HCT116 (cell line): Measurements from ENCODE around the gene BOLA3. TPM values are rescaled to one million over a fixed set of nuclear protein-coding genes. Genes with fewer than 3 reads are reported as not detected.

ENCODE experiments used
- ATAC-seq: fragments of 200-7000 bp; cut with Tn5 transposase; 2 replicates; pipeline ENCODE4 v1.9.1; 2020; ENCODE audit warnings: mild to moderate bottlenecking, moderate library complexity
- BruUV-seq: library from RNA; stranded (reverse); fragments of 400-500 nt; replicated peaks from 2 replicates; lab custom pipeline; 2021; lab: Mats Ljungman, UMichigan
- CTCF ChIA-PET: fragments of 300-600 bp; sonication (Branson Sonifier 250); formaldehyde crosslinking; loops from one replicate; lab custom pipeline; 2021; ENCODE audit warnings: antibody characterized with exemption; lab: Charles Lee
- POLR2A ChIA-PET: fragments of 300-600, 350-600 bp; sonication (Branson Sonifier 250); formaldehyde crosslinking; loops from one replicate; lab custom pipeline; 2021; ENCODE audit warnings: antibody characterized with exemption; lab: Charles Lee
- RAD21 ChIA-PET, 2 experiments: fragments of 300-600 bp; sonication (Branson Sonifier 250); formaldehyde crosslinking; loops; one replicate each; lab custom pipeline; 2023; ENCODE audit warnings: low total read pairs in 2 of 2; ENCODE audit not compliant: uncharacterized antibody in 2 of 2, unreplicated experiment in 2 of 2, low non-redundant PET in 1 of 2; lab: Charles Lee
- DNase-seq: peaks from one replicate; pipeline ENCODE4 v3.0.0-alpha.2; 2010; ENCODE audit warnings: low read depth, low spot score
- H2AFZ ChIP-seq: fragments of 200-600 bp; shearing (Covaris generic), sonication (generic); 2 replicates; pipeline ENCODE4 v1.6.1; 2017; ENCODE audit warnings: low read depth, mixed run types, mixed read lengths, antibody characterized with exemption, low read length; ENCODE audit not compliant: poor library complexity, severe bottlenecking
- H3K27ac ChIP-seq: 2 replicates; pipeline ENCODE4 v1.5.1; 2012; ENCODE audit warnings: low read depth, low read length
- H3K27me3 ChIP-seq: fragments of 200-600 bp; sonication (generic); 2 replicates; pipeline ENCODE4 v1.6.1; 2016; ENCODE audit warnings: mixed run types, low read length, mixed read lengths; ENCODE audit not compliant: insufficient read depth
- H3K36me3 ChIP-seq, 2 experiments: fragments of 200-500 bp in 1 of 2; fragments of 200-600 bp in 1 of 2; sonication (Bioruptor generic) in 1 of 2; sonication (generic) in 1 of 2; 2 replicates each; pipeline versions ENCODE4 v1.5.1 to v1.6.1; 2014 to 2016; ENCODE audit warnings: low read length in 2 of 2, inconsistent platforms in 1 of 2, mixed read lengths in 1 of 2, mixed run types in 1 of 2; ENCODE audit not compliant: insufficient read depth in 2 of 2, control insufficient read depth in 1 of 2
- H3K4me1 ChIP-seq, 2 experiments: fragments of 200-600 bp in 1 of 2; sonication (generic) in 1 of 2; 2 replicates each; pipeline versions ENCODE4 v1.5.1 to v1.6.1; 2012 to 2017; ENCODE audit warnings: low read length in 2 of 2, inconsistent platforms in 1 of 2, mild to moderate bottlenecking in 1 of 2, mixed read lengths in 1 of 2, mixed run types in 1 of 2, moderate library complexity in 1 of 2; ENCODE audit not compliant: insufficient read depth in 2 of 2, control insufficient read depth in 1 of 2
- H3K4me2 ChIP-seq: fragments of 200-600 bp; sonication (generic); 2 replicates; pipeline ENCODE4 v1.6.1; 2017; ENCODE audit warnings: mixed run types, low read length, mixed read lengths
- H3K4me3 ChIP-seq, 2 experiments: fragments of 200-600 bp in 1 of 2; sonication (generic) in 1 of 2; replicated peaks in 1 of 2; 2 replicates each; pipeline ENCODE4 v1.5.1; 2011 to 2016; ENCODE audit warnings: low read length in 2 of 2, control low read depth in 1 of 2, low read depth in 1 of 2, mild to moderate bottlenecking in 1 of 2, mixed read lengths in 1 of 2, mixed run types in 1 of 2
- H3K79me2 ChIP-seq: fragments of 200-600 bp; sonication (generic); 2 replicates; pipeline ENCODE4 v1.6.1; 2017; ENCODE audit warnings: mild to moderate bottlenecking, mixed run types, low read length, moderate library complexity, mixed read lengths; ENCODE audit not compliant: insufficient read depth
- H3K9ac ChIP-seq: fragments of 200-600 bp; sonication (generic); 2 replicates; pipeline ENCODE4 v1.6.1; 2016; ENCODE audit warnings: low read length, mixed read lengths
- H3K9me2 ChIP-seq: fragments of 200-600 bp; sonication (generic), shearing (Covaris generic); 2 replicates; pipeline ENCODE4 v1.6.1; 2017; ENCODE audit warnings: mixed run types, mild to moderate bottlenecking, moderate library complexity; ENCODE audit not compliant: insufficient read depth
- H3K9me3 ChIP-seq, 2 experiments: fragments of 200-500 bp in 1 of 2; fragments of 200-600 bp in 1 of 2; sonication (Bioruptor generic) in 1 of 2; sonication (generic) in 1 of 2; 2 replicates each; pipeline ENCODE4 v1.6.1; 2014 to 2017; ENCODE audit warnings: low read length in 2 of 2, mixed read lengths in 2 of 2, inconsistent platforms in 1 of 2, low read depth in 1 of 2, mild to moderate bottlenecking in 1 of 2, mixed run types in 1 of 2, moderate library complexity in 1 of 2; ENCODE audit not compliant: control insufficient read depth in 1 of 2, insufficient read depth in 1 of 2
- H4K20me1 ChIP-seq: fragments of 200-600 bp; sonication (generic), shearing (Covaris generic); 2 replicates; pipeline ENCODE4 v1.6.1; 2017; ENCODE audit warnings: mixed run types, mild to moderate bottlenecking, moderate library complexity; ENCODE audit not compliant: insufficient read depth
- CTCF ChIP-seq, 3 experiments: fragments of 200-600 bp in 1 of 3; sonication (generic) in 1 of 3; IDR thresholded peaks in 2 of 3; conservative IDR thresholded peaks in 1 of 3; 2 replicates each; pipeline ENCODE4 v1.5.1; 2012 to 2017; ENCODE audit warnings: low read depth in 2 of 3, low read length in 2 of 3, antibody characterized with exemption in 1 of 3, borderline replicate concordance in 1 of 3, control low read depth in 1 of 3, mild to moderate bottlenecking in 1 of 3, mixed read lengths in 1 of 3, mixed run types in 1 of 3, moderate library complexity in 1 of 3; ENCODE audit not compliant: insufficient read depth in 1 of 3
- EGR1 ChIP-seq: IDR thresholded peaks from 2 replicates; pipeline ENCODE4 v1.6.1; 2012; ENCODE audit warnings: low read depth
- ELF1 ChIP-seq: IDR thresholded peaks from 2 replicates; pipeline ENCODE4 v1.6.1; 2012; ENCODE audit warnings: low read depth, borderline replicate concordance
- EZH2phosphoT487 ChIP-seq: fragments of 200-600 bp; IDR thresholded peaks from 2 replicates; pipeline ENCODE4 v1.6.1; 2018; ENCODE audit warnings: antibody characterized with exemption, borderline replicate concordance
- FOSL1 ChIP-seq: IDR thresholded peaks from 2 replicates; pipeline ENCODE4 v1.6.1; 2012; ENCODE audit warnings: low read depth
- POLR2A ChIP-seq: IDR thresholded peaks from 2 replicates; pipeline ENCODE4 v1.7.0; 2011; ENCODE audit warnings: borderline replicate concordance; ENCODE audit not compliant: insufficient read depth, insufficient read length; ENCODE audit errors: extremely low read depth
- SRF ChIP-seq: IDR thresholded peaks from 2 replicates; pipeline ENCODE4 v1.6.1; 2012; ENCODE audit warnings: low read depth
- TCF7L2 ChIP-seq: IDR thresholded peaks from 2 replicates; pipeline ENCODE4 v1.7.0; 2011; ENCODE audit warnings: borderline replicate concordance, inconsistent platforms; ENCODE audit not compliant: insufficient read depth, insufficient read length; ENCODE audit errors: extremely low read depth
- intact Hi-C: fragments of 100-400 bp; cut with micrococcal nuclease; formaldehyde crosslinking; loops from 2 replicates; pipeline ENCODE4 v1.10.0; 2022
- total RNA-seq: library from RNA; stranded (reverse); gene quantifications from one replicate; pipeline ENCODE4 v1.2.1, GENCODE V29; 2021; ENCODE audit not compliant: unreplicated experiment
- TF ChIP-seq, protein P1 (sequence below): IDR thresholded peaks from 2 replicates; pipeline ENCODE4 v1.6.1; 2012
- TF ChIP-seq, protein P2 (sequence below): IDR thresholded peaks from 2 replicates; pipeline ENCODE4 v1.6.1; 2011; ENCODE audit warnings: mild to moderate bottlenecking, low read length, moderate library complexity; ENCODE audit not compliant: insufficient replicate concordance; ENCODE audit errors: extremely low read depth

Gene BOLA3
- total RNA-seq, 1 experiment from 2014 or later: 62.9 TPM

DNA sequence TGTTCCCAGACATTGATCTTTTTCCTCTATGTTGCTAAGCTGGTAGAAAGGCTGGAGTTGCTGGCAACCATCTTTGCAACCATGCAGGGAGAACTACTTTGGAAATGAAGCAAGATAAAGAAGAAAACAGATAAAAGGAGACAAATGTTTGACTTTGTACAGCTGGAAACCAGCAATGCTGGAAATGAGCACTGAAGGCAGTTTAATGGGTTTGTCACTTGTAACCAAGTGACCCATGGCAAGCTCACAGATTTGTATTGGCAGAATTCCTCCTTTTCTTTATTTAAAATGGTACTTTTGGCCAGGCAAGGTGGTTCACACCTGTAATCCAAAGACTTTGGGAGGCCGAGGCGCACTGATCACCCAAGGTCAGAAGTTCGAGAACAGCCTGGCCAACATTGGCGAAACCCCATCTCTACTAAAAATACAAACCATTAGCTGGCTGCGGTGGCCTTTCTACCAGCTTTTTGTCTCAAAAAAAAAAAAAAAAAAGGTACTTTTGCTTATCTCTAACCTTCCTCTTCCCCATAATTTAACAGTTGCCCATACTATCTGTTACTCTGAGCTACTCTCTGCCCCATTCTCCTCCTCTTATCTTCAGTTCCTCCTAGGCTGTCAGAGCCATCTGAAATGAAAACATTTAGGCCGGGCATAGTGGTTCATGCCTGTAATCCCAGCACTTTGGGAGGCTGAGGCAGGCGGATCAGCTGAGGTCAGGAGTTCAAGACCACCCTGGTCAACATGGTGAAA lies 2.0 kb upstream of the BOLA3 start:
- CTCF ChIA-PET: interaction anchor here (0.7 to 2.0 kb wide), 5 partner anchors 10 to 470 kb away, joined by 3 to 39 read pairs (median 6); no protein-coding TSS in a partner anchor
- peaks cover 5 to 17% of the 10 kb centered on the region in 2 experiments; a peak in 3 of 4 replicates for H3K4me1 ChIP-seq
- no peak overlapping the region for H3K9ac ChIP-seq
- TF ChIP-seq, protein P1, sequence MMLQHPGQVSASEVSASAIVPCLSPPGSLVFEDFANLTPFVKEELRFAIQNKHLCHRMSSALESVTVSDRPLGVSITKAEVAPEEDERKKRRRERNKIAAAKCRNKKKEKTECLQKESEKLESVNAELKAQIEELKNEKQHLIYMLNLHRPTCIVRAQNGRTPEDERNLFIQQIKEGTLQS: no peak
- TF ChIP-seq, protein P2, sequence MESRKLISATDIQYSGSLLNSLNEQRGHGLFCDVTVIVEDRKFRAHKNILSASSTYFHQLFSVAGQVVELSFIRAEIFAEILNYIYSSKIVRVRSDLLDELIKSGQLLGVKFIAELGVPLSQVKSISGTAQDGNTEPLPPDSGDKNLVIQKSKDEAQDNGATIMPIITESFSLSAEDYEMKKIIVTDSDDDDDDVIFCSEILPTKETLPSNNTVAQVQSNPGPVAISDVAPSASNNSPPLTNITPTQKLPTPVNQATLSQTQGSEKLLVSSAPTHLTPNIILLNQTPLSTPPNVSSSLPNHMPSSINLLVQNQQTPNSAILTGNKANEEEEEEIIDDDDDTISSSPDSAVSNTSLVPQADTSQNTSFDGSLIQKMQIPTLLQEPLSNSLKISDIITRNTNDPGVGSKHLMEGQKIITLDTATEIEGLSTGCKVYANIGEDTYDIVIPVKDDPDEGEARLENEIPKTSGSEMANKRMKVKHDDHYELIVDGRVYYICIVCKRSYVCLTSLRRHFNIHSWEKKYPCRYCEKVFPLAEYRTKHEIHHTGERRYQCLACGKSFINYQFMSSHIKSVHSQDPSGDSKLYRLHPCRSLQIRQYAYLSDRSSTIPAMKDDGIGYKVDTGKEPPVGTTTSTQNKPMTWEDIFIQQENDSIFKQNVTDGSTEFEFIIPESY: no peak
- TF ChIP-seq FOSL1 (no peak), EZH2phosphoT487 (no peak), SRF (no peak), ELF1 (no peak), CTCF (IDR thresholded peaks at IDR 0.05 in 2 of 3, conservative IDR thresholded peaks at IDR 0.05 in 1 of 3; ENCODE audit: borderline replicate concordance in 1 of 3, insufficient read depth in 1 of 3, low read depth in 2 of 3, low read length in 2 of 3) (no peak), POLR2A (no peak), EGR1 (no peak), TCF7L2 (no peak)
- TF ChIP-seq, all 23 proteins: peak for 0
- intact Hi-C loops: loop anchor here (5.0 kb wide), 3 partner anchors 312 to 517 kb away; no protein-coding TSS in a partner anchor
- DNase-seq: no peak
- H3K79me2 ChIP-seq: peaks cover 16% of the 10 kb centered on the region
- POLR2A ChIA-PET: no interaction called here
- no peak overlapping the region for H3K27ac ChIP-seq
- no peak overlapping the region for H3K4me3 ChIP-seq
- H3K9me3 ChIP-seq: no peaks in the 10 kb centered on the region
- no peak overlapping the region for H2AFZ ChIP-seq
- no peaks in the 10 kb centered on the region for H3K9me2 ChIP-seq
- RAD21 ChIA-PET: interaction anchor here in 1 of 2 experiments (0.5 to 2.5 kb wide), 2 partner anchors 323 to 1834 kb away, joined by 3 to 6 read pairs; no protein-coding TSS in a partner anchor
- no peaks in the 10 kb centered on the region for H4K20me1 ChIP-seq
- H3K36me3 ChIP-seq: peaks cover 0 to 17% of the 10 kb centered on the region in 2 experiments; a peak in 2 of 4 replicates
- BruUV-seq: no TSS peak
- no peak for ATAC-seq
- no peak overlapping the region for H3K4me2 ChIP-seq
- no peaks in the 10 kb centered on the region for H3K27me3 ChIP-seq
